ENCODE measurements around the gene SLC38A6. TPM values are rescaled to one million over a fixed set of nuclear protein-coding genes. Genes with fewer than 3 reads are reported as not detected.

The SLC38A6 gene
- total and polyA plus RNA-seq, 4 experiments from 2014 or later, result 8.5 to 21.3 (median 14.3) TPM

DNA sequence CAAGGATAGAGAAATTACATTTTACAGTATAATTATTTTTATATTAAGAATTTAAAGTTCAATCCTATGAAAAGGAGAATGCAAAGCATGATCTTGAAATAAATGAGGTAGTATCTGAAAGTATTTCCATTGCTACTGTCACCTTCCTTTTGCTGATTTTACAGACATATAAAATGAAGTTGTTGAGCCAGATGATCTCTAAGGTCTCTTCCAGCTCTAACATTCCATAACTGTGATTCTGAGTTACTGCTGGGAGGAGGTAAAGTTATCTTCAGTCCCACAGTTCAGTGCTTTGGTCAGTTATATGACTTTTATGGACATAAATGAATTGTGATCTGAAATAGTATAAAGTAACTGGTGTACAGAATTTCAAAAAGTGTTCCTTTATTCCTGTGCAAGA, 52.8 kb downstream of the SLC38A6 start:
- Histone ChIP-seq H3K36me3 (ENCODE audit: insufficient read depth, low read length) (no peaks in the 10 kb centered on the region), H3K4me3 (ENCODE audit: low read length in 2 of 2) (no peak overlapping the region), H3K27me3 (ENCODE audit: insufficient read depth, low read length) (no peaks in the 10 kb centered on the region), H3K4me1 (ENCODE audit: insufficient read depth, low read length) (no peaks in the 10 kb centered on the region), H3K27ac (ENCODE audit: low read depth, low read length) (no peak overlapping the region), H3K9me3 (ENCODE audit: control insufficient read depth in 1 of 2, low read length in 2 of 2) (no peaks in the 10 kb centered on the region)
- Mint-ChIP-seq H3K4me3 (no peak overlapping the region), H3K36me3 (peaks cover 2 to 15% of the 10 kb centered on the region in 2 donors), H3K4me1 (peaks cover 0 to 5% (median 4%) of the 10 kb centered on the region in 4 donors), H3K27ac (no peak overlapping the region), H3K27me3 (no peaks in the 10 kb centered on the region), H3K9me3 (no peaks in the 10 kb centered on the region)
- DNase-seq, result no peak
- POLR2A ChIA-PET (ENCODE audit: partially characterized antibody), result no interaction called here
- intact Hi-C loops (cut with micrococcal nuclease), result no loop called here
- CTCF ChIA-PET (ENCODE audit: partially characterized antibody), result interaction anchor here (0.9 to 1.4 kb wide), 2 partner anchors 8 to 409 kb away, joined by 3 to 5 read pairs; no protein-coding TSS in a partner anchor

GRCh38 chr14:61034416-61035120, 53.5 kb downstream of the SLC38A6 start:
- no peak overlapping the region for H3K4me3 Mint-ChIP-seq
- peak overlapping the region in 2 of 7 donors; percentile 24 to 68 for H3K27ac Mint-ChIP-seq
- Histone ChIP-seq H3K4me1 (ENCODE audit: insufficient read depth, low read length) (no peaks in the 10 kb centered on the region), H3K4me3 (ENCODE audit: low read length in 2 of 2) (no peak overlapping the region), H3K27ac (ENCODE audit: low read depth, low read length) (no peak overlapping the region), H3K9me3 (ENCODE audit: control insufficient read depth in 1 of 2, low read length in 2 of 2) (no peaks in the 10 kb centered on the region), H3K36me3 (ENCODE audit: insufficient read depth, low read length) (no peaks in the 10 kb centered on the region), H3K27me3 (ENCODE audit: insufficient read depth, low read length) (no peaks in the 10 kb centered on the region)
- H3K27me3 Mint-ChIP-seq, result no peaks in the 10 kb centered on the region
- peaks cover 0 to 5% (median 4%) of the 10 kb centered on the region in 4 donors for H3K4me1 Mint-ChIP-seq
- CTCF ChIA-PET (ENCODE audit: partially characterized antibody), result interaction anchor here (0.8 to 1.4 kb wide), 4 partner anchors 9 to 410 kb away, joined by 3 to 5 read pairs (median 4); no protein-coding TSS in a partner anchor
- intact Hi-C loops (cut with micrococcal nuclease), result no loop called here
- POLR2A ChIA-PET (ENCODE audit: partially characterized antibody), result no interaction called here
- DNase-seq, result no peak
- peaks cover 2 to 15% of the 10 kb centered on the region in 2 donors for H3K36me3 Mint-ChIP-seq
- no peaks in the 10 kb centered on the region for H3K9me3 Mint-ChIP-seq

DNA sequence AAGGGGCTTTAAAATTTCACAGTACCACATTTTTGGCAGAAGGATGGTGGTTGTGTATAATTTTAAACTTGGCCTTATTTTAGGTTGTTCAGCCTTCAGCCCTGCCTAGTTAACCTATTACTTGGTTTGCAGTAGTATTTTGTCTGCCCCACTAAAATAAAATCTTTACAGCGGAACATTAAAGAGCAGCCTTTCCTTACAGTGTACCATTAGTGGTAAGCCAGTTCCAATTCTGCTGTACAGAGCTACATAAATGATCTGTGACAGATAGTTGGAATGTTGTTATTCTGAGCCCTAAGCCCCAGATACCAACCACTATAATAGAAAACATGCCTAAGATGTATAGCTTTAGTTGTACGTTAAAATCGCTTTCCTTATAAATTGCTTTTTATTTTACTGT, 56.2 kb downstream of the SLC38A6 start:
- POLR2A ChIA-PET (ENCODE audit: partially characterized antibody), result no interaction called here
- Histone ChIP-seq H3K27me3 (ENCODE audit: insufficient read depth, low read length) (no peaks in the 10 kb centered on the region), H3K4me3 (ENCODE audit: low read length in 2 of 2) (no peak overlapping the region), H3K9me3 (ENCODE audit: control insufficient read depth in 1 of 2, low read length in 2 of 2) (no peaks in the 10 kb centered on the region), H3K27ac (ENCODE audit: low read depth, low read length) (no peak overlapping the region), H3K4me1 (ENCODE audit: insufficient read depth, low read length) (no peaks in the 10 kb centered on the region), H3K36me3 (ENCODE audit: insufficient read depth, low read length) (no peaks in the 10 kb centered on the region)
- peaks cover 0 to 5% (median 4%) of the 10 kb centered on the region in 4 donors for H3K4me1 Mint-ChIP-seq
- DNase-seq, result no peak
- H3K36me3 Mint-ChIP-seq, result peaks cover 2 to 5% of the 10 kb centered on the region in 2 donors
- no peak overlapping the region for H3K27ac Mint-ChIP-seq
- intact Hi-C loops (cut with micrococcal nuclease), result no loop called here
- H3K9me3 Mint-ChIP-seq, result no peaks in the 10 kb centered on the region
- no peaks in the 10 kb centered on the region for H3K27me3 Mint-ChIP-seq
- CTCF ChIA-PET (ENCODE audit: partially characterized antibody), result interaction anchor here (0.7 to 1.0 kb wide), 2 partner anchors 11 to 16 kb away, joined by 3 read pairs; no protein-coding TSS in a partner anchor
- H3K4me3 Mint-ChIP-seq, result no peak overlapping the region

DNA sequence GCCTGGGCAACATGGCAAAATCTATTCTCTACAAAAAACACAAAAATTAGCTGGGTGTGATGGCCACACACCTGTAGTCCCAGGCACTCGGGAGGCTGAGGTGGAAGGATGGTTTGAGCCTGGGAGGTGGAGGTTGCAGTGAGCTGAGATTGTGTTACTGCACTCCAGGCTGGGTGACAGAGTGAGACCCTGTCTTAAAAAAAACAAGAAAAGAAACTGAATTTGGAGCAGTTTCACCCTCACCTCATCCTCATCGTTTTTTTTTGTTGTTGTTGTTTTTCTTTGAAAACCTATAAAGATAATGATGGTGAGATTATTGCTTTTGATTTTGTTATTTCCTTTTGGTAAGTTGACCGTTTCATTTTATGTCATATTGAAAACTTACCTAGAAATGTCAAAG, 60.7 kb downstream of the SLC38A6 start:
- H3K4me1 ChIP-seq (ENCODE audit: insufficient read depth, low read length), result no peaks in the 10 kb centered on the region
- POLR2A ChIA-PET (ENCODE audit: partially characterized antibody), result no interaction called here
- CTCF ChIA-PET (ENCODE audit: partially characterized antibody), result interaction anchor here (1.5 kb wide), 1 partner anchor 16 kb away, joined by 3 read pairs; no protein-coding TSS in a partner anchor
- no peak overlapping the region for H3K27ac ChIP-seq (ENCODE audit: low read depth, low read length)
- no peaks in the 10 kb centered on the region for H3K36me3 ChIP-seq (ENCODE audit: insufficient read depth, low read length)
- Mint-ChIP-seq H3K4me1 (no peaks in the 10 kb centered on the region), H3K36me3 (peaks cover 0 to 2% of the 10 kb centered on the region in 2 donors), H3K9me3 (no peaks in the 10 kb centered on the region), H3K4me3 (no peak overlapping the region), H3K27me3 (no peaks in the 10 kb centered on the region), H3K27ac (no peak overlapping the region)
- no peaks in the 10 kb centered on the region for H3K9me3 ChIP-seq (ENCODE audit: control insufficient read depth in 1 of 2, low read length in 2 of 2)
- intact Hi-C loops (cut with micrococcal nuclease), result no loop called here
- DNase-seq, result no peak
- H3K27me3 ChIP-seq (ENCODE audit: insufficient read depth, low read length), result no peaks in the 10 kb centered on the region
- H3K4me3 ChIP-seq (ENCODE audit: low read length in 2 of 2), result no peak overlapping the region

GRCh38 chr14:61042220-61042619, 61.2 kb downstream of the SLC38A6 start:
- Mint-ChIP-seq H3K27me3 (no peaks in the 10 kb centered on the region), H3K27ac (no peak overlapping the region), H3K36me3 (peaks cover 0 to 4% of the 10 kb centered on the region in 2 donors), H3K4me1 (no peaks in the 10 kb centered on the region), H3K4me3 (no peak overlapping the region), H3K9me3 (no peaks in the 10 kb centered on the region)
- ChIA-PET CTCF (ENCODE audit: partially characterized antibody) (interaction anchor here (1.5 kb wide), 1 partner anchor 16 kb away, joined by 3 read pairs; no protein-coding TSS in a partner anchor), POLR2A (ENCODE audit: partially characterized antibody) (no interaction called here)
- H3K4me3 ChIP-seq (ENCODE audit: low read length in 2 of 2), result no peak overlapping the region
- H3K27ac ChIP-seq (ENCODE audit: low read depth, low read length), result no peak overlapping the region
- no peak for DNase-seq
- no peaks in the 10 kb centered on the region for H3K36me3 ChIP-seq (ENCODE audit: insufficient read depth, low read length)
- H3K9me3 ChIP-seq (ENCODE audit: control insufficient read depth in 1 of 2, low read length in 2 of 2), result no peaks in the 10 kb centered on the region
- H3K27me3 ChIP-seq (ENCODE audit: insufficient read depth, low read length), result no peaks in the 10 kb centered on the region
- intact Hi-C loops (cut with micrococcal nuclease), result no loop called here
- H3K4me1 ChIP-seq (ENCODE audit: insufficient read depth, low read length), result no peaks in the 10 kb centered on the region

GRCh38 chr14:61043506-61043905, 62.5 kb downstream of the SLC38A6 start:
- peaks cover 0 to 8% of the 10 kb centered on the region in 2 donors for H3K36me3 Mint-ChIP-seq
- ChIA-PET CTCF (ENCODE audit: partially characterized antibody) (no interaction called here), POLR2A (ENCODE audit: partially characterized antibody) (no interaction called here)
- Histone ChIP-seq H3K9me3 (ENCODE audit: control insufficient read depth in 1 of 2, low read length in 2 of 2) (no peaks in the 10 kb centered on the region), H3K36me3 (ENCODE audit: insufficient read depth, low read length) (no peaks in the 10 kb centered on the region), H3K27ac (ENCODE audit: low read depth, low read length) (no peak overlapping the region), H3K4me3 (ENCODE audit: low read length in 2 of 2) (no peak overlapping the region), H3K27me3 (ENCODE audit: insufficient read depth, low read length) (no peaks in the 10 kb centered on the region), H3K4me1 (ENCODE audit: insufficient read depth, low read length) (no peaks in the 10 kb centered on the region)
- H3K4me1 Mint-ChIP-seq, result no peaks in the 10 kb centered on the region
- intact Hi-C loops (cut with micrococcal nuclease), result no loop called here
- no peak for DNase-seq
- H3K4me3 Mint-ChIP-seq, result no peak overlapping the region
- no peak overlapping the region for H3K27ac Mint-ChIP-seq
- H3K9me3 Mint-ChIP-seq, result no peaks in the 10 kb centered on the region
- H3K27me3 Mint-ChIP-seq, result no peaks in the 10 kb centered on the region

DNA sequence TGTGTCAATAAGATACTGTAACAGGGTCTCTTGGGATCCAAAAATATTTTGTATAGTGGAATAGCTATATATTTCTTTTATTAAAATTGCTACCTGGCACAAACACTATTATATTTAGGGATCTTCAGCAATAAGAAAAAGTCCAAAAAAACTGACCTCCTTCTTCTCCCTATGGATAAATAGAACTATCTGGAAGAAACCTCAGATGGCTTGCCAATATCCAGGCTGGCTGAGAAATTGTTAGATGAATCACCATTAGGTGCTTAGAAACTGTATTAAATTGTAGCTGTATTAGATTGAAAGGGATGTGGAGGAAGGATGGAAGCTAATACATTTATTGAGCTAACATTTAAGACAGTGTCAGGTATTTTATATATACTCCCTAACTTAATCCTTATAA, 66.0 kb downstream of the SLC38A6 start:
- no peak overlapping the region for H3K27ac Mint-ChIP-seq

More for the DNA sequence above, 66.0 kb downstream of the SLC38A6 start:
- no peak for DNase-seq
- Mint-ChIP-seq H3K4me1 (no peaks in the 10 kb centered on the region), H3K4me3 (no peak overlapping the region), H3K27me3 (no peaks in the 10 kb centered on the region), H3K9me3 (no peaks in the 10 kb centered on the region), H3K36me3 (peaks cover 6 to 17% of the 10 kb centered on the region in 2 donors)
- H3K36me3 ChIP-seq (ENCODE audit: insufficient read depth, low read length), result no peaks in the 10 kb centered on the region
- no peaks in the 10 kb centered on the region for H3K27me3 ChIP-seq (ENCODE audit: insufficient read depth, low read length)
- H3K4me1 ChIP-seq (ENCODE audit: insufficient read depth, low read length), result no peaks in the 10 kb centered on the region
- intact Hi-C loops (cut with micrococcal nuclease), result no loop called here
- ChIA-PET CTCF (ENCODE audit: partially characterized antibody) (no interaction called here), POLR2A (ENCODE audit: partially characterized antibody) (no interaction called here)
- no peaks in the 10 kb centered on the region for H3K9me3 ChIP-seq (ENCODE audit: control insufficient read depth in 1 of 2, low read length in 2 of 2)
- H3K4me3 ChIP-seq (ENCODE audit: low read length in 2 of 2), result no peak overlapping the region
- H3K27ac ChIP-seq (ENCODE audit: low read depth, low read length), result no peak overlapping the region

All from CD4-positive, alpha-beta memory T cell (primary cell).